GM10847 (cell line): Measurements from ENCODE around the gene ADGRB2.

ENCODE experiments used
- POLR2A ChIP-seq: IDR thresholded peaks from 2 replicates; pipeline ENCODE4 v1.6.1; 2011; ENCODE audit not compliant: insufficient read length; ENCODE audit errors: extremely low read depth

Gene ADGRB2

GRCh38 chr1:31798086-31798432 is 33.9 kb upstream of the ADGRB2 start:
- TF ChIP-seq POLR2A = no peak

- TF ChIP-seq POLR2A = no peak
Measured at GRCh38 chr1:31797216-31797615, 33.1 kb upstream of the ADGRB2 start.

GRCh38 chr1:31796707-31797106 is 32.6 kb upstream of the ADGRB2 start:
- TF ChIP-seq POLR2A = no peak

GRCh38 chr1:31795801-31796621 is 31.9 kb upstream of the ADGRB2 start:
- TF ChIP-seq POLR2A = no peak

GRCh38 chr1:31795096-31795675 is 31.0 kb upstream of the ADGRB2 start:
- no peak for TF ChIP-seq POLR2A

DNA sequence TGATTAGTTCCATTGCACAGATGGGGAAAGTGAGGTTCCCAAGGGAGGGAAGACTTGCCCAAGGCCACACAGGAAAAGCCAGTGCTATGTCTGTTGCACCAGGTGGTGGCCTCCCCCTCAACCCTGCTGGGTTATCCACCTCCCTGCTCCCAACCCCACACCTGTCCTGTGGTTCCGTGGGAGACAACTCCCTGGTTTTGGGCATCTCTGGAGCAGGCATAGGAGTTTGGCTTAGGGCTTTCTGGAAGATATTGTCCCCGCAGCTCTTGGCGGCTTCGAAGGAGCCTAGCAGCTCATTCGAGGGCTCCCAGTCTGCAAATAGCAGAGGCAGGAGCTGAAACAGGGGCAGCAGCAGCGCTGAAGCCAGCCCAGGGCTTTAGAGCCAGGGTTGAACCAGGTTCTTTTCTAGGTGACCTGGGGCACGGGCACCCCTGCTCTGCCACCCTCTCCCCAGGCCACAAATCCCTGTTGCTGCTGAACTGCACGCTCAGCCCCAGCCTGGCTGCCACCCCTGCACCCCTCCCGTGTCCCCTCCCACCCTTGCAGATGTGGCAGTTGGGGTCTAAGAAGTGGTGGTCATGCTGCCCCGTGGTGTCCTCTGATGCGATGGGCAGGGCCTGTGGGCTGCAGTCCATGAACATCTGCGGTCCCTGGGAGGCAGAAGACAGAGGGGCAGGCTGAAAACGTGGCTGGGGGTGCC is 29.6 kb upstream of the ADGRB2 start:
- no peak for TF ChIP-seq POLR2A

DNA sequence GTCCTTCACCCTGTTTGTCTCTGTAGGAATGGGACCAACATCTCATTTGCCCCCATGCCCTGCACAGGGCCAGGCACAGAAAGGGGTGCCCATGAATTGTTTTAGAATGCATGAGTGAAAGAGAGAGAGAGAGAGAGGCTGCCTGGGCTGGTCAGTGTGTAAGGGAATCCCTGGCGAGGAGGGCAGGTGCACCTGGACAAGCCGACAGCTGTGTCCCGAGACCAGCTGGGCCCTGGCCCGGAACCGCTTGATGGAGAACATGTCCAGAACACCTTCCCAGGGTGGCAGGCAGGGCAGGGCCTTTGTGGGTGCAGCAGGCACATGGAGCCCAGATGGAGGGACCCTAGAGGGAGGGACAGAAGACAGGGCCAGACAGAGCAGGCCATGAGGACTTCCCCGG is 28.9 kb upstream of the ADGRB2 start:
- TF ChIP-seq POLR2A = no peak

GRCh38 chr1:31792541-31792940 is 28.4 kb upstream of the ADGRB2 start:
- TF ChIP-seq POLR2A = no peak

DNA sequence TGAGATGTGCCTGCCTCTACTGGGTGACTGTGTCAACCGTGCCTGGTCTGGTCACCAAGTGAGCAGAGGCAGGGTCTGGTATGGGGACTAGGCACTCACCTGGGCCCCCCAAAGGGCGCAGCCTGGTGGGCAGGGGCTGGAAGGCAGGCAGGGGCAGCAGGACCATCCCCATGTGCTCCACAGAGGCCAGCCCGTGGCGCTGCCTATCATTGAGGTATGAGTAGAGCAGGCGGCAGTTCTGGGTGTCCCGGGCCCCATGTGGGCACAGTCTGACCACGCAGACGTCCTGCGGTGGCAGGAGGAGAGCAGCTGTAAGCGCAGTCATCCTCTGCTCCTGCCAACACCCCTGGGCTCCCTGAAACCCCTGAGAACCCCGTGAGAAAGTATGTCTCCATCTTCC is 28.0 kb upstream of the ADGRB2 start:
- no peak for TF ChIP-seq POLR2A

GRCh38 chr1:31791131-31791858 is 27.2 kb upstream of the ADGRB2 start:
- no peak for TF ChIP-seq POLR2A

GRCh38 chr1:31790641-31791091 is 26.5 kb upstream of the ADGRB2 start:
- TF ChIP-seq POLR2A = no peak

DNA sequence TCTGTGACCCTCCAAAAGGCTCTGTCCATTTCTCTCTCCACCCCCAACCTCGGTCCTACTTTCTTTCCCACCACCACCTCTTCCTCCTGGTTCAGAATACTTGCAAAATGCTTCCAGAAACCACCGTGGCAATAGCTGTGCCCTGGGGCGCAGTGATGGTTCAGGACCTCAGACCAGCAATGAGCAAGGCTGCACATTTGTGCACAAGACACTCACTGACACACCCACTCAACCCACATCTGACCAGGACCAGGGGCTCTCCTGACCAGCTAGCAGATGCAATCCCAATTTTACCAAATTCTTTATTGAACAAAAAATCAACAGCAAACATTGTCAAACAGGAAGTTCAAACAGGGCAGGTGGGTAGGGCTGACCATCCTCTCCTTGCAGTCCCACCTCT is 26.0 kb upstream of the ADGRB2 start:
- TF ChIP-seq POLR2A = no peak

DNA sequence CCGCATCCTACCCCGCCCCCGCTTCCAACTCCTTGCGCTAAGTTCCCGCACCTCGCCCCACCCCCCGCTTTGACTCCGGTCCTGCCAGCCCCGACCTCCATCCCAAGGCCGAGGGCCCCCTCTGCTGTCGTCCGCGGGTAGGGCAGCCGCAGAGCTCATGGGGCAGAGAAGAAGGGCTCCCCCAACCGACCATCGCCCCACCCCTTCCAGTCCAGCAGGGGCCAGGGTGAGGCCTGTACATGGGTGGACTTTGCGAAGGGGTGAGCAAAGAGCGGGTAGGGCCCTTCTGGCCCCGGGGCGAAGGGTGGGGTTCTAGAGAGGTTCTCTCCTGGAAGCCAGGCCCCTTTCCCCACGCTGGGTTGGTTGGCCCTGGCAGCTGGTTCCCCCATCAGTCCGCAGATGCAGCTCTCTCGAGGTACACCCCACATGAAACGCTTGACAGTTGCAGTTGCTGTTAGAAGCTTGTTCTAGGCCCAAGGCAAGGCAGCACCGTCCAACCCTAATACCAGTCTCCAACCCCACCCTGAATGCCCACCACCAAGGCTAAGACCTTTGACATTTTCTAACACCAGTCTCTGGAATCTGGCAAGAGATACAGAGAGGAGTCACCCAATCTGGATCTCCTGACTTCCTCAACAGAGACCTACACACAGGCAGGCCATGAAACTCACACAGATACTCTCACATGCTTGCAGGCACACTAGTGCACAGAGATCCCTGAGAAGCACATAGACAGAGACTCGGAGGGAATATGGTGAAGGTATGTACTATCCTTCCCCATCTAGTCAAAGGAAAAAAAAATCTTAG is 25.3 kb upstream of the ADGRB2 start:
- TF ChIP-seq POLR2A = no peak

- TF ChIP-seq POLR2A = no peak
Measured at GRCh38 chr1:31788825-31789256, 24.7 kb upstream of the ADGRB2 start.

- peak; percentile 52 for TF ChIP-seq POLR2A
Measured at GRCh38 chr1:31788138-31788824, 24.1 kb upstream of the ADGRB2 start.

DNA sequence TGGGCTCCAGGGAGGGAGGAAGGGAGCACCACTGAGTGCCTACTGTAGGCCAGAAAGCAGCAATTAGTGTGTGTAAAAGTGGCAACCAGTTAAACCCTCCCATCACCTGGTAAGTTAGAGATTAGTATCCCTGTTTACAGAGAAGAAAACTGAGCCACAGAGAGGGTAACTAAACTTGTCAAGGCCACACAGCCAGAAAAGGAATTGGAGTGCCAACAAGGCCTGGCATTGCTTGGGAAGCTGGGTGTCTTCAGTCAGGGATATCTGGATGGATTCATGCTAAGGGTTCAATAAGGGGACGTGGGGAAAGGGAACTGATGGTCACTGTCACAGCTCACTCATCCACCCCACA is 23.6 kb upstream of the ADGRB2 start:
- TF ChIP-seq POLR2A = no peak
